HEK293T (cell line): ENCODE measurements around the gene SCYGR1.

ENCODE experiments used
- BHLHE40 ChIP-seq: fragments of 450-650 bp; IDR thresholded peaks from 2 replicates; pipeline ENCODE4 v1.6.1; 2016; ENCODE audit warnings: mild to moderate bottlenecking, moderate library complexity, borderline replicate concordance
- ELF4 ChIP-seq: fragments of 450-650 bp; IDR thresholded peaks from 2 replicates; pipeline ENCODE4 v1.6.1; 2017; ENCODE audit warnings: antibody characterized with exemption
- FOXA1 ChIP-seq: fragments of 450-650 bp; IDR thresholded peaks from 2 replicates; pipeline ENCODE4 v1.6.1; 2016; ENCODE audit warnings: mild to moderate bottlenecking
- FOXM1 ChIP-seq: fragments of 450-650 bp; IDR thresholded peaks from 2 replicates; pipeline ENCODE4 v1.6.1; 2017; ENCODE audit warnings: mild to moderate bottlenecking, borderline replicate concordance
- HDGF ChIP-seq: fragments of 450-650 bp; IDR thresholded peaks from 2 replicates; pipeline ENCODE4 v1.6.1; 2017; ENCODE audit warnings: antibody characterized with exemption, borderline replicate concordance
- SP1 ChIP-seq: fragments of 450-650 bp; IDR thresholded peaks from 2 replicates; pipeline ENCODE4 v1.6.1; 2017
- TARDBP ChIP-seq: fragments of 450-650 bp; IDR thresholded peaks from 2 replicates; pipeline ENCODE4 v1.6.1; 2016
- ZNF384 ChIP-seq: fragments of 450-650 bp; IDR thresholded peaks from 2 replicates; pipeline ENCODE4 v1.6.1; 2016

GRCh38 chr2:227428731-227429285 lies 41.1 kb upstream of the SCYGR1 start:
- TF ChIP-seq ELF4: no peak
- TF ChIP-seq SP1: no peak
- no peak for TF ChIP-seq HDGF
- no peak for TF ChIP-seq BHLHE40
- no peak for TF ChIP-seq ZNF384
- no peak for TF ChIP-seq TARDBP
- no peak for TF ChIP-seq FOXM1
- no peak for TF ChIP-seq FOXA1
